Astrocyte (in vitro differentiated cells and primary cell): ENCODE measurements around the gene CLEC19A. TPM values are rescaled to one million over a fixed set of nuclear protein-coding genes. Genes with fewer than 3 reads are reported as not detected.

Experiments used
- DNase-seq: peaks from one replicate; pipeline ENCODE4 v3.0.0-alpha.2; 2010; ENCODE audit warnings: low read depth
- FAIRE-seq: peaks from 2 replicates; lab custom pipeline; 2011; peaks lifted over from hg19 to GRCh38; lab: Jason Lieb, UNC
- H2AFZ ChIP-seq: 2 replicates; pipeline ENCODE4 v1.6.0; 2012; ENCODE audit warnings: low read depth, low read length, inconsistent platforms
- H3K27ac ChIP-seq: 2 replicates; pipeline ENCODE4 v1.5.1; 2011; ENCODE audit warnings: low read depth, low read length, inconsistent platforms
- H3K27me3 ChIP-seq: 2 replicates; pipeline ENCODE4 v1.6.0; 2011; ENCODE audit warnings: low read length, inconsistent platforms; ENCODE audit not compliant: insufficient read depth
- H3K36me3 ChIP-seq: 2 replicates; pipeline ENCODE4 v1.5.1; 2011; ENCODE audit warnings: low read length, inconsistent platforms; ENCODE audit not compliant: insufficient read depth
- H3K4me1 ChIP-seq: 2 replicates; pipeline ENCODE4 v1.5.1; 2011; ENCODE audit warnings: low read length, inconsistent platforms; ENCODE audit not compliant: insufficient read depth
- H3K4me2 ChIP-seq: 2 replicates; pipeline ENCODE4 v1.6.0; 2012; ENCODE audit warnings: low read length, inconsistent platforms
- H3K4me3 ChIP-seq: 2 replicates; pipeline ENCODE4 v1.5.1; 2011; ENCODE audit warnings: low read depth, mild to moderate bottlenecking, low read length, inconsistent platforms; ENCODE audit not compliant: insufficient read depth
- H3K79me2 ChIP-seq: 2 replicates; pipeline ENCODE4 v1.6.0; 2012; ENCODE audit warnings: mild to moderate bottlenecking, low read length, inconsistent platforms; ENCODE audit not compliant: insufficient read depth
- H3K9ac ChIP-seq: 2 replicates; pipeline ENCODE4 v1.6.0; 2012; ENCODE audit warnings: mild to moderate bottlenecking, low read length, inconsistent platforms
- H3K9me3 ChIP-seq: 2 replicates; pipeline ENCODE4 v1.5.1; 2012; ENCODE audit warnings: low read depth, mild to moderate bottlenecking, low read length, inconsistent platforms; ENCODE audit not compliant: insufficient read depth
- H4K20me1 ChIP-seq: 2 replicates; pipeline ENCODE4 v1.6.0; 2012; ENCODE audit warnings: low read length, inconsistent platforms; ENCODE audit not compliant: insufficient read depth
- H3K27ac Mint-ChIP-seq: one replicate; pipeline ENCODE4 v1.8.0; 2021; ENCODE audit warnings: mild to moderate bottlenecking, mixed read lengths; ENCODE audit not compliant: unreplicated experiment
- H3K27me3 Mint-ChIP-seq: one replicate; pipeline ENCODE4 v1.8.0; 2021; ENCODE audit warnings: low read depth, mixed read lengths; ENCODE audit not compliant: unreplicated experiment
- H3K36me3 Mint-ChIP-seq: one replicate; pipeline ENCODE4 v1.8.0; 2021; ENCODE audit warnings: low read depth, mixed read lengths; ENCODE audit not compliant: unreplicated experiment
- H3K4me1 Mint-ChIP-seq: one replicate; pipeline ENCODE4 v1.8.0; 2021; ENCODE audit warnings: low read depth, mixed read lengths; ENCODE audit not compliant: unreplicated experiment
- H3K4me3 Mint-ChIP-seq: one replicate; pipeline ENCODE4 v1.8.0; 2021; ENCODE audit warnings: mild to moderate bottlenecking, moderate library complexity, mixed read lengths; ENCODE audit not compliant: unreplicated experiment
- H3K9me3 Mint-ChIP-seq: one replicate; pipeline ENCODE4 v1.8.0; 2021; ENCODE audit warnings: mild to moderate bottlenecking, mixed read lengths; ENCODE audit not compliant: unreplicated experiment
- CTCF ChIP-seq: IDR thresholded peaks from 2 replicates; pipeline ENCODE4 v1.5.1; 2011; ENCODE audit warnings: low read depth, mild to moderate bottlenecking, inconsistent platforms, low read length, moderate library complexity; ENCODE audit not compliant: insufficient read depth
- EZH2 ChIP-seq: IDR thresholded peaks from 2 replicates; pipeline ENCODE4 v1.6.1; 2012; ENCODE audit warnings: mild to moderate bottlenecking, low read length, inconsistent platforms; ENCODE audit not compliant: insufficient read depth
- total RNA-seq: library from RNA; stranded (reverse); gene quantifications from 2 replicates; pipeline ENCODE4 v1.2.1, GENCODE V29; 2021

Gene CLEC19A
- total RNA-seq, 1 donor from 2014 or later: not detected

DNA sequence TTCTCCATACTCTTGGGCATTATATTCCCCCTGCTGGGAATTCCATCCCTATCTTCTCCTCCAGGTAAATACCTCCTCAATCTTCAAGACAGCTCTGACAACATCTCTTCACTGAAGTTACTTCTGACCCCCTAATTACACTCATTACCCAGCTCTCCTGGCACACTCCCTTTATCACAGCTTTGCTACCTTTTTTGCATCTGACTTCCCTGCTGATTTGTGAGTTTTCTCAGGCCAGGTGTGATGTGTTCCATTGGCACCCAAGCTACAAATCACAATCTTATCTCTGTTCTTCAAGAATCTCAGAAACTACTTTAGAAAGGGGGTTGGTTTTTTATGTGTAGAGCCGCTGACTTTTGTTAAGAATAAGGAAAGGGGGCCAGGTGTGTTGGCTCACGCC, 14.0 kb downstream of the CLEC19A start:
- H3K4me1 ChIP-seq: no peaks in the 10 kb centered on the region
- H3K27ac Mint-ChIP-seq: no peak overlapping the region
- H3K27me3 Mint-ChIP-seq: peaks cover 17% of the 10 kb centered on the region
- FAIRE-seq (no peak), DNase-seq (no peak)
- TF ChIP-seq CTCF (no peak), EZH2 (no peak)
- H3K36me3 Mint-ChIP-seq: no peaks in the 10 kb centered on the region
- no peaks in the 10 kb centered on the region for H3K4me1 Mint-ChIP-seq
- no peaks in the 10 kb centered on the region for H3K27me3 ChIP-seq
- H3K36me3 ChIP-seq: no peaks in the 10 kb centered on the region
- no peak overlapping the region for H2AFZ ChIP-seq
- H3K4me2 ChIP-seq: no peak overlapping the region
- H3K27ac ChIP-seq: no peak overlapping the region
- H3K9me3 Mint-ChIP-seq: no peaks in the 10 kb centered on the region
- H3K4me3 Mint-ChIP-seq: no peak overlapping the region
- no peaks in the 10 kb centered on the region for H3K9me3 ChIP-seq
- no peaks in the 10 kb centered on the region for H4K20me1 ChIP-seq
- no peaks in the 10 kb centered on the region for H3K79me2 ChIP-seq
- H3K4me3 ChIP-seq: no peak overlapping the region
- H3K9ac ChIP-seq: no peak overlapping the region

DNA sequence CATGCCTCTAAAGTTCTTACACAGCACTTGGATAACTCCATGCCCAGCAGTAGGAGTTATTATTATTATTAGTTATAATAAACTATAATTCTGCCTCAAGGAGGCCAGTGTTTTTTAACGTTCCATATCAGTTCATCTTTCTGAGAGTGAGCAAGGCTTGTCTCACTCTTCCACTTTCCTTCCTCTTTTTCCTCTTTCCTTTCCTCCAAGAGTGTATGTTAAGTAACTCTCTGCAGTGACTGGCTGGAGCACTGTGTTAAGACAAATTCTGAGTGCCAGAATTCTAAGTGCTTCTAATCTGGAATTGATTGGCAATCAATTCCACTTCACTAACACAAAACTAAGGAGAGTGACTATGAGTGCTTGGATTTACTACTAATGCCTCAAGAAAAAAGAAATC, 16.4 kb downstream of the CLEC19A start:
- Mint-ChIP-seq H3K27ac (no peak overlapping the region), H3K36me3 (no peaks in the 10 kb centered on the region), H3K4me1 (no peaks in the 10 kb centered on the region), H3K4me3 (no peak overlapping the region), H3K9me3 (no peaks in the 10 kb centered on the region), H3K27me3 (peaks cover 14% of the 10 kb centered on the region)
- H4K20me1 ChIP-seq: no peaks in the 10 kb centered on the region
- DNase-seq (no peak), FAIRE-seq (no peak)
- no peak overlapping the region for H3K4me2 ChIP-seq
- no peak overlapping the region for H3K4me3 ChIP-seq
- no peaks in the 10 kb centered on the region for H3K79me2 ChIP-seq
- H3K9me3 ChIP-seq: no peaks in the 10 kb centered on the region
- H3K4me1 ChIP-seq: no peaks in the 10 kb centered on the region
- H2AFZ ChIP-seq: no peak overlapping the region
- H3K27ac ChIP-seq: no peak overlapping the region
- no peaks in the 10 kb centered on the region for H3K36me3 ChIP-seq
- no peak overlapping the region for H3K9ac ChIP-seq
- H3K27me3 ChIP-seq: no peaks in the 10 kb centered on the region
- no peak for TF ChIP-seq EZH2
- TF ChIP-seq CTCF: no peak

DNA sequence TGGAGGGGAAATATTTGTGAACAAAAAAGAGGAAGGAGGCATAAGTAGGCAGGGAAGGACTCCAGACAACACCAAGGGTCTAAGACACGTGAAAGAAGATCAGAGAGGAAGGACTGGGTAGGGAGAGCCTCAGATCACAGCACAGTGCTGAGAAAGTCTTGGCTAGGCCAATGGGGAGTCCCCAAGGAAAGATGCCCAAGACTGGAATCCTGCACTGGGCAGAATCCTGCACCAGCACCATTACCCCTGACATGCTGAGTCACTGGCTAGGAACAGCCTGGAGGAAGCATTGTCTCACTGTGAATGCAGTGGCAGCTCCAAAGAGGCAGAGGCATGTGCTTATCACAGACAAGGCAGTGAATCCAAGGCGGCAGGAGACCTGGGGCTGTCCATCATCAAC, 19.2 kb downstream of the CLEC19A start:
- no peak overlapping the region for H3K27ac Mint-ChIP-seq
- Histone ChIP-seq H3K36me3 (no peaks in the 10 kb centered on the region), H3K27me3 (no peaks in the 10 kb centered on the region), H3K4me2 (no peak overlapping the region), H3K4me1 (no peaks in the 10 kb centered on the region), H4K20me1 (no peaks in the 10 kb centered on the region), H3K4me3 (no peak overlapping the region), H3K27ac (no peak overlapping the region), H2AFZ (no peak overlapping the region), H3K9me3 (no peaks in the 10 kb centered on the region), H3K9ac (no peak overlapping the region), H3K79me2 (no peaks in the 10 kb centered on the region)
- FAIRE-seq (no peak), DNase-seq (no peak)
- no peaks in the 10 kb centered on the region for H3K4me1 Mint-ChIP-seq
- no peaks in the 10 kb centered on the region for H3K36me3 Mint-ChIP-seq
- H3K4me3 Mint-ChIP-seq: no peak overlapping the region
- TF ChIP-seq EZH2 (no peak), CTCF (no peak)
- H3K27me3 Mint-ChIP-seq: peaks cover 13% of the 10 kb centered on the region
- no peaks in the 10 kb centered on the region for H3K9me3 Mint-ChIP-seq
